Tibial artery (tissue), 4 donors: ENCODE measurements around the gene KCNMA1.
A peak's percentile ranks its signal among the peaks of the same experiment; 100 is the strongest.

Source experiments
- DNase-seq, 2 donors: peaks; one replicate each; pipeline ENCODE4 v3.0.0-alpha.2; 2019
- H3K27ac ChIP-seq, 2 donors: fragments of 200-600 bp; sonication (generic) in 1 of 2; 1 replicate in 1 of 2; 2 replicates in 1 of 2; pipeline ENCODE4 v1.5.1; 2018 to 2019; ENCODE audit warnings: mild to moderate bottlenecking in 1 of 2
- H3K27me3 ChIP-seq, 2 donors: fragments of 200-600 bp; sonication (generic) in 1 of 2; one replicate each; pipeline versions ENCODE4 v1.5.1 to v1.6.0; 2016 to 2019
- H3K36me3 ChIP-seq, 3 donors: fragments of 200-600 bp; sonication (generic) in 2 of 3; one replicate each; pipeline ENCODE4 v1.5.1; 2016 to 2019; ENCODE audit warnings: mild to moderate bottlenecking in 2 of 3
- H3K4me1 ChIP-seq, 4 donors: fragments of 200-600 bp; sonication (generic) in 2 of 4; 1 replicate in 3 of 4; 2 replicates in 1 of 4; pipeline ENCODE4 v1.5.1; 2016 to 2019
- H3K4me3 ChIP-seq, 2 donors: fragments of 200-600 bp; sonication (generic) in 1 of 2; 1 replicate in 1 of 2; 2 replicates in 1 of 2; pipeline ENCODE4 v1.5.1; 2018 to 2019; ENCODE audit warnings: mild to moderate bottlenecking in 2 of 2
- H3K9me3 ChIP-seq, 3 donors: fragments of 200-600 bp; sonication (generic) in 1 of 3; one replicate each; pipeline ENCODE4 v1.5.1; 2016 to 2019
- CTCF ChIP-seq, 2 experiments: fragments of 200-600 bp in 1 of 2; fragments of 450-650 bp in 1 of 2; IDR thresholded peaks; one replicate each; pipeline ENCODE4 v1.5.1; 2017 to 2019; ENCODE audit warnings: antibody characterized with exemption in 2 of 2, mild to moderate bottlenecking in 1 of 2, moderate library complexity in 1 of 2
- intact Hi-C: fragments of 100-400 bp; cut with DNase I; formaldehyde crosslinking; loops from one replicate; pipeline ENCODE4 v1.15.0; 2023; ENCODE audit warnings: low total_unique reads

Gene KCNMA1

DNA sequence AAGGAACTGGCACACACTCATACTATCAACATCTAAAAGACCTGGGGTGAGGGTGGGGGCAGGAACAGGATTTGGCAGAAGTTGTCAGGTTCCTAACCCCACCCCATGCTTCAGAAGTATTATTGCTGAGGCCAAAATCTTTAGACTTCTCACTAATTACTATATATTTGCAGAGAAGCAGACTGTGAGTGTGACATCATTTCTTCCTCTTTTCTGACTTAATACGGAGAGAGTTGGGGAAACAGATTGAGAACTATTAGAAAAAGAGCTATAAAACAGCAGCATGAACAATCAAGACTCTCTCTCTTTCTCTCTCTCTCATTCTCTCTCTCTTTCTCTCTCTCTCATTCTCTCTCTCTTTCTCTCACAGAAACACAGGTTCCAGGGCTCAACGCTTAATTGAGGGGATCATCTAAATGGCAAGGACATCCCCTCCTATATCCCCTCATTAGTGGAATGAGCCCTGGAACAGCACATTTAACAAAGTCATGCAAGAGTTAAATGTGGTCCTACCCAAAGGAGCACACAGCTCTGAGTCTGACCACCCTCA, 94.8 kb downstream of the KCNMA1 start:
- H3K4me3 ChIP-seq = no peak overlapping the region
- H3K27me3 ChIP-seq = no peaks in the 10 kb centered on the region
- no peak for TF ChIP-seq CTCF (IDR thresholded peaks at IDR 0.05)
- no peaks in the 10 kb centered on the region for H3K36me3 ChIP-seq
- no peak overlapping the region for H3K27ac ChIP-seq
- no peak for DNase-seq
- H3K9me3 ChIP-seq = no peaks in the 10 kb centered on the region
- peaks cover 0 to 62% (median 22%) of the 10 kb centered on the region in 4 donors for H3K4me1 ChIP-seq
- intact Hi-C loops = no loop called here

GRCh38 chr10:77541944-77542343, 95.7 kb downstream of the KCNMA1 start:
- H3K27me3 ChIP-seq = no peaks in the 10 kb centered on the region
- intact Hi-C loops = no loop called here
- no peak overlapping the region for H3K4me3 ChIP-seq
- no peaks in the 10 kb centered on the region for H3K9me3 ChIP-seq
- H3K36me3 ChIP-seq = no peaks in the 10 kb centered on the region
- DNase-seq = no peak
- H3K27ac ChIP-seq = no peak overlapping the region
- no peak for TF ChIP-seq CTCF (IDR thresholded peaks at IDR 0.05)
- H3K4me1 ChIP-seq = peaks cover 0 to 62% (median 23%) of the 10 kb centered on the region in 4 donors

- Histone ChIP-seq H3K36me3 (no peaks in the 10 kb centered on the region), H3K27ac (no peak overlapping the region), H3K4me3 (no peak overlapping the region), H3K9me3 (no peaks in the 10 kb centered on the region), H3K27me3 (no peaks in the 10 kb centered on the region), H3K4me1 (peaks cover 0 to 62% (median 20%) of the 10 kb centered on the region in 4 donors)
- no peak for DNase-seq
- intact Hi-C loops = no loop called here
- no peak for TF ChIP-seq CTCF (IDR thresholded peaks at IDR 0.05)
Observed at GRCh38 chr10:77541247-77541646, 96.4 kb downstream of the KCNMA1 start.

- Histone ChIP-seq H3K27ac (no peak overlapping the region), H3K4me3 (no peak overlapping the region), H3K27me3 (no peaks in the 10 kb centered on the region), H3K36me3 (no peaks in the 10 kb centered on the region), H3K4me1 (peaks cover 0 to 59% (median 9%) of the 10 kb centered on the region in 4 donors), H3K9me3 (no peaks in the 10 kb centered on the region)
- no peak for DNase-seq
- TF ChIP-seq CTCF (IDR thresholded peaks at IDR 0.05) = no peak
- intact Hi-C loops = no loop called here
Observed at GRCh38 chr10:77539147-77539935, 98.3 kb downstream of the KCNMA1 start.

- Histone ChIP-seq H3K4me1 (peaks cover 0 to 72% (median 23%) of the 10 kb centered on the region in 4 donors), H3K36me3 (no peaks in the 10 kb centered on the region), H3K4me3 (no peak overlapping the region), H3K27ac (peak overlapping the region; percentile 70 to 74), H3K9me3 (no peaks in the 10 kb centered on the region), H3K27me3 (no peaks in the 10 kb centered on the region)
- intact Hi-C loops = no loop called here
- no peak for TF ChIP-seq CTCF (IDR thresholded peaks at IDR 0.05)
- DNase-seq = peak; percentile 51 to 86
Observed at GRCh38 chr10:77537720-77538373, 99.8 kb downstream of the KCNMA1 start.
